GM18868 (cell line): ENCODE results near the gene EXOC4.
A peak's percentile ranks its signal among the peaks of the same experiment; 100 is the strongest.

ENCODE experiments used
- ATAC-seq: cut with Tn5 transposase; IDR thresholded peaks from one replicate; pipeline ENCODE4 v1.9.1; 2021; ENCODE audit warnings: mild to moderate bottlenecking, moderate library complexity; ENCODE audit not compliant: unreplicated experiment

EXOC4 gene

GRCh38 chr7:133846203-133846945 lies 593.5 kb downstream of the EXOC4 start:
- ATAC-seq, result no peak

DNA sequence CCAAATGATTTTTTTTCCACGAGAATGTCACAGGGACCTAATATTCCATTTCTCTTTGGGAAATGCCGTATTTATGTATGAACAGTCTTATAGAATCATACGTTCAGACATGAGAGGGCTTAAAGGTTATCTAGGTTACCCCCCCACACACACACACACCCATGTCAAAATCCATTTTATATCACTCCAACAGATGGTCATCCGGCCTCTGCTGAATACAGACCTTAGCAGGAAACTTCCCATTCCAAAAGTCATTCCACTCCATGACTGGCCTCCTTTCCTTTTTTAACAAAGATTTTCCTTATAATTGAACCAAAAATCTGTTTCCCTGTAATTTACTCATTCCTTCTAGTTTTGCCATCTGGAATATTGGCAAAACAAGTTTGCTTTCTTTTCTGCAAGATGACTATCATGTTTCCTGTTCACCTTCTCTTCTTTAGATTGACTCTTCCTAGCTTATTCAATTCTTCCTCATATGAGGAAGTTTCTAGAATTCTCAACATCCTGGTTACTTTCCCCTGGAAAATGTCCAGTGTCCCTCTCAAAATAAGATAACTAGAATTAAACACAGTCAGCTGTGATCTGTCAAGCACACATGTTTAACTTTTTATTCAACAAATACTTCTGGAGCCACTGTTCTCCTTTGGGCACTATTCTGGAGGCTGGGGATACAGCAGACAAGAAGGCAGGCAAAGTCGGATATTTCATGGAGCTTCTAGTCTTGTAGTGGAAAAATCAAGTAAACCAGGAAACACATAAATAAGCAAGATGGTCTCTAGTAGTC lies 597.8 kb downstream of the EXOC4 start:
- no peak for ATAC-seq

- ATAC-seq, result no peak
Measured at GRCh38 chr7:133851411-133851810, 598.5 kb downstream of the EXOC4 start.

- ATAC-seq, result peak; percentile 75
Measured at GRCh38 chr7:133853706-133854276, 600.9 kb downstream of the EXOC4 start.

DNA sequence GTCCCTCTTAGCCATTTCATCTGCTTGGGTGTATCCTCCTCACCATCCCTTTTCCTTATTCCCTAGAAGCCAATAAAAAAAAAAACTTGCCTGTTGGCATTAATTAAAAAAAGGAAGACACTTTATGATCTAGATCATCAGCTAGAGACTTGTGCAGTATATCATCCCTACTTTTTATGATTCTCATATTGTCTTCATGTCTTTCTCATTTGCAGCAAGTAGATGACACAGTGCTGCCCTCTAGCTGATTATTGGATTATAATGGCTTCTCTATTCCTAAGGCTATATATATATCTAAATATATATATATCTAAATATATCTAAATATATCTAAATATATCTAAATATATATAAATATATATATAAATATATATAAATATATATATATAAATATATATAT lies 601.9 kb downstream of the EXOC4 start:
- peak; percentile 38 for ATAC-seq

- ATAC-seq, result no peak
Measured at GRCh38 chr7:133857376-133858119, 604.7 kb downstream of the EXOC4 start.

GRCh38 chr7:133858311-133858710 lies 605.4 kb downstream of the EXOC4 start:
- no peak for ATAC-seq

GRCh38 chr7:133859231-133859630 lies 606.4 kb downstream of the EXOC4 start:
- ATAC-seq, result no peak

- ATAC-seq, result no peak
Measured at GRCh38 chr7:133859871-133860450, 607.1 kb downstream of the EXOC4 start.

- ATAC-seq, result no peak
Measured at GRCh38 chr7:133860628-133861335, 607.9 kb downstream of the EXOC4 start.

- ATAC-seq, result no peak
Measured at GRCh38 chr7:133861876-133862275, 609.0 kb downstream of the EXOC4 start.

DNA sequence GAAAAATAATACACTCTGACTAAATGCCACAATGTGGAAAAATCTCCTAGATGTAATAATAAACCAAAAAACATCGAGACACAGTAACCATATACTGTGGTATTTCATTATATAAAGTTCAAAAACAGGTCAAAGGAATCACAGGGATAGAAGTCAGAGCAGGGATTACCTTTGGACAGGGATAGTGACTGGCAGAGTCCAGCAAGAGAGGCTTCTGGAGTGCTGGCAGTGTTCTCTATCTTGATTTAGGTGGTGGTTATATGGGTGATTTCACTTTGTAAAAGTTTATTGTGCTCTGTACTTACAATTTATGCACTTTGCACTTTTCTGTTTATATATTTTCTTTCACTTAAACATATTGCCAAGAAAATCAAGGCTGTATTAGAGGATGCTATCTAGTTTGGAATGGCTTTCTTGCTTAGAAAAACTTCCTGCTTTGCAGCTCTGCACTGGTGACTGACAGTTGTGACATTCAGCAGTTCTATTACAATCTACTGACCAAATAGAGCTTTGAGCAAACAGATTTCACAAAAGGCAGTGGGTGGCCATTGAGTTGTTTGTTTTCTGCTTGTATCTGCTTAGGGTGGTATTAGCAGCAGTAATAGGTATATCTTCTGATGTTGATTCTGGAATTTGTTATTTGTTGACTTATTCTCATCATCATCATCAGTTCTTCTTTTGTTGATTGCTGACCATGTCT lies 610.6 kb downstream of the EXOC4 start:
- ATAC-seq, result no peak

- ATAC-seq, result no peak
Measured at GRCh38 chr7:133869556-133869955, 616.7 kb downstream of the EXOC4 start.

DNA sequence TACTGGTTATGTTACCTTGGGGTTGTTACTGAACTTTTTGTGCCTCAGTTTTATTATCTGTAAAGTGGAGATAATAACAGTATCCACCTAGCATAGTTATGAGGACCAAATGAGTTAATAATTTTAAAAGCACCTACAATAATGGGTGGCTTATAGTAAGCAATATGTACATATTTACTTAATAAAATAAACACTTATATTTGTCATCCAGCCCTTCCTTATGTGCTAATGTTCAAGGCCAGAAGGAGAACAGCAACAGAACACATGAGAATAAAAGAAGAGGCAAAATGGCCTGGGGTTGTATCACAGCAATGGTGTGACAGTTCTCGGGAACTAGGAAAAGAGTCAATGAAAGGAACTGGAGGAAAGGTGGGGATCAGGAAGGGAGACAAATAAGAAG lies 618.9 kb downstream of the EXOC4 start:
- no peak for ATAC-seq

- ATAC-seq, result no peak
Measured at GRCh38 chr7:133873187-133873586, 620.3 kb downstream of the EXOC4 start.

DNA sequence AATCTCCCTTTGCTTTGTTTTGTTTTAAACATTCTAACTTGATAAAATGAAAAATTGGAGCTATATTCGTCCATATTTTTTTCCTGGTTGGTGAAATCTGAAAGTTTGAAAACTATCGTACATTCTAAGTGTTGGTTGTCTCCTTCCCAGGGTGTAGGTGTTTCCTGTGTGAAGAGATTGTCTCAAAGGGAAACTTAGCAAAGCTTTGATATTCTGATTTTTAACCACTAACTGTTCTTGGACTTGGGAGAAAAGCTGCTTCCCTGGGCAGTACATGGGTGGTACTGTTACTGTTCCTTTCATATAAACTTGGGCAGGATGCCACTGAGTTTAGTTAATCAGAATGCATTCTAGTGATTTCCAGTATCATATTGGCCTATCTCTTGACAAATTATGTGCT lies 620.8 kb downstream of the EXOC4 start:
- no peak for ATAC-seq

DNA sequence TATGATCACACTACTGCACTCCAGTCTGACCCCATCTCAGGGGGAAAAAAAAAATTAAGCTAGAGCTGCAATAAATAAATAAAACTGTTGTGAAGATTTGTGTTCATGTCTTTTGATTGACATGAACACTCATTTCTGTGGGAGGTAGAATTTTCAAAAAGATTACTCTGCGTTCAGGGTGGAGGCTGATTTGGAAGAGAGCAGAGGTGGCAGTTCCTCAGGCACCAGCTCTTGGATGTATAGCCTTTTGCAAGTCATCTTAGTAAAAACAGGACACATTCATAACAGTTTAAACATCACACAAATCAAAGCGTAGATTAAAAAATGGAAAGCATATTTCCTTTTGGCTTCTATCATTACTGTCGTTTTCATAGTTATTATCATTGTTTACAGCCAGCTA lies 630.7 kb downstream of the EXOC4 start:
- ATAC-seq, result no peak

- no peak for ATAC-seq
Measured at GRCh38 chr7:133885213-133885612, 632.3 kb downstream of the EXOC4 start.

- no peak for ATAC-seq
Measured at GRCh38 chr7:133886086-133886485, 633.2 kb downstream of the EXOC4 start.

DNA sequence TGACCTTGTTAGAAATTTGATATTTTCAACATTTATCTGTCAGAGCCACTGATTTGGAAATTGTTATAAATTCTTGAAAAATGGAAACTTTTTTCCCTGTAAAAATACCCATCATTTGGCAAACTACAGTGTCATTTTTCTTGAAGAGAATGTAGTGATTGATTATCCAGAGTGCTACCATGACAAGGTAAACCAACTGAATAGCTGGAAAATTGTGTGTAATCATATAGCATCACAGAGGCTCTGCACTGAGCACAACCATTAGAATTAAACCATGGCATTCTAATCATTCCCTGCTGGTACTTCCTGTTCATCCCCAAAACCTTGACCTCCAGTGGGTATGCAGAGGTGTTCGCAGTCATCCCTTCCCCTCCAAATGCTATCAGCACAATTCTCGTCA lies 633.9 kb downstream of the EXOC4 start:
- ATAC-seq, result no peak
